HG03045 (cell line): ENCODE measurements around the gene PSMB2.
"Not testable (repeated sequence)": the region's sequence is repeated elsewhere in the genome, so short reads cannot be mapped to it uniquely, and the experiment has no call there.

ENCODE experiments used
- ATAC-seq: cut with Tn5 transposase; IDR thresholded peaks from one replicate; pipeline ENCODE4 v1.9.1; 2021; ENCODE audit warnings: mild to moderate bottlenecking, moderate library complexity; ENCODE audit not compliant: unreplicated experiment

The PSMB2 gene

GRCh38 chr1:35594005-35594760, 47.1 kb downstream of the PSMB2 start:
- ATAC-seq = no peak

- ATAC-seq = no peak
These were observed 48.1 kb downstream of the PSMB2 start for GRCh38 chr1:35592991-35593769.

GRCh38 chr1:35591211-35591610, 50.1 kb downstream of the PSMB2 start:
- no peak for ATAC-seq

GRCh38 chr1:35590476-35591040, 50.8 kb downstream of the PSMB2 start:
- ATAC-seq = no peak

GRCh38 chr1:35589516-35590427, 51.6 kb downstream of the PSMB2 start:
- no peak for ATAC-seq

GRCh38 chr1:35588197-35588910, 53.0 kb downstream of the PSMB2 start:
- ATAC-seq = no peak

DNA sequence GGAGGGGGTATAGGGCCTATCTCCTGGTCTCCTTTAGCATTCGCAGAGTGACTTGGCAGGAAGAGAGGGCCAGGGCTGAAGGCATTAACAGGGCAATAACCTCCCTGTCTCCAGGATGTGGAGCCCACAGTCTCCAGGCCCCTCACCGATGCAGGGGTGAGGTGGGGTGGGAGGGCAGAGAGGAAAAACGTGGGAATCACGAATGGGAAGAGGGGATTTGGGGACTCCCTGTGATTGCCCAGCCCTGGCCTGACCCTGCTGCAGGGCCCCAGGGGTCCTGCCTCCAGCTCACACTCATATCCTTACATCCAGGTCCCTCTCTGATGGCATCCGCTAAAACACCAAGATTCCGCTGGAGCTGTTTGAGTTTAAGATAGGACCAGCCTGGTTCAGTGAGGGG, 53.6 kb downstream of the PSMB2 start:
- no peak for ATAC-seq

DNA sequence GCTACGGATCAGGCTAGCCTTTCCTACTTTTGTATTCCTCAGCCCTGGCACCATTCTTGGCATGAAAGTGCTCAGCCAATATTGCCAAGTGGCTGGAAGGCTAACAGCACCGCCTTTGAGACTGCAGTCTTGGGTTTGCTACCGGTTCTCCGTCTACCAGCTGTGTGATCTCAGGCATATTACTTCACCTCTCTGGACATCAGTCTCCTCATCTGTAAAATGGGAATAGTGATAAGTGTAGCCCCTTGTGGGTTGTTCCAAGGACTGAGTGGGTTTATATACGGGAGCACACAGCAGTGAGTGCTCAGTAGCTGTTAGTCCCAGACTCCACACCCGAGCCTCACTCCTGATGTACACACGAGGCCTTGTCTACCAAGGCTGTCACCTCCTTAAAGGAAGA, 54.5 kb downstream of the PSMB2 start:
- no peak for ATAC-seq

DNA sequence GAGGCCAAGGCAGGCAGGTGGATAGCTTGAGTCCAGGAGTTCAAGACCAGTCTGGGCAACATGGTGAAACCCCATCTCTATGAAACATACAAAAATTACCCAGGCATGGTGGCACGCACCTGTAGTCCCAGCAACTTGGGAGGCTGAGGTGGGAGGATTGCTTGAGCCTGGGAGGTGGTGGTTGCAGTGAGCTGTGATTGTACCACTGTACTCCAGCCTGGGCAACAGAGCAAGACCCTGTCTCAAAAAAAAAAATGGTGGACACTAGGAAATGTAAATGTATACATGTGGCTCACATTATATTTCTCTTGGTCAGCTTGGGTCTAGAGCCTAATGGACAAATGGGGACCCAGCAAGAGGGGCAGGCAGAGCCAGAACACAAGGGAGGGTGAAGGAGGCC, 55.5 kb downstream of the PSMB2 start:
- not testable (repeated sequence) for ATAC-seq

DNA sequence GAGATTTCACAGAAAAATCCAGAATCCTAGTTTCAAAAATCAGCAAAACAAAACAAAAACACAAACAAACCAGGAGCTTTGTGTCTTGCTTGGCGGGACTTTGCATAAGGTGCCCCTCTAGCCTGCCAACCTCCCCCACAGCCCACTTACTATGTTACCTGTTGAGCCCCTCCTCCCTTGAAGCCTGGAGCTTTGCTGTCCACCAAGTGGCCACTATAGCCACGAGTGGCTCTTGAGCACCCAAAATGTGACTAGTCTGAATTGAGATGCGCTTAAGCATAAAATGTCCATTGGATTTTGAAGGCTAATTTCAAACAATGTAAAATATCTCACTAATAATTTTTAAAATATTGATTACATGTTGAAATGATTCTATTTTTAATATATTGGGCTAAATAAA, 56.0 kb downstream of the PSMB2 start:
- ATAC-seq = no peak

- not testable (repeated sequence) for ATAC-seq
These were observed 59.7 kb downstream of the PSMB2 start for GRCh38 chr1:35581621-35582020.

DNA sequence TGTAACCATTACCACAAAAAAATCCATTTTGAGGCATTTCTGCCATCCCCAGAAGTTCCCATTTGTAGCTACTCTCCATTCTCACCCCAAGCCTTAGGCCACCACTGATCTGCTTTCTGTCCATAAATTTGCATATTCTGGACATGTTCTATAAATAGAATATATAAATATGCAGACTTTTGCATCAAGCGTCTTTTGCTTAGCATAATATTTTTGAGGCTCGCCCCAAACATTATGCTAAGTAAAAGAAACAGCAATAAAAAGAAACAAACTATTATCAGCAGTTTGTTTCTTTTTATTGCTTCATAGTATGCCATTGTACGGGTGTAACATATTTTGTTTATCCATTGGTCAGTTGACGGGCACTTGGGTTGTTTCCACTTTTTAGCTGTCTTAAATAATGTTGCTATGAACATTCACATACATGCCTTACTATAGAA, 60.4 kb downstream of the PSMB2 start:
- ATAC-seq = no peak

GRCh38 chr1:35577071-35577998, 64.0 kb downstream of the PSMB2 start:
- no peak for ATAC-seq

GRCh38 chr1:35576766-35577070, 64.6 kb downstream of the PSMB2 start:
- not testable (repeated sequence) for ATAC-seq

GRCh38 chr1:35576061-35576765, 65.1 kb downstream of the PSMB2 start:
- no peak for ATAC-seq

DNA sequence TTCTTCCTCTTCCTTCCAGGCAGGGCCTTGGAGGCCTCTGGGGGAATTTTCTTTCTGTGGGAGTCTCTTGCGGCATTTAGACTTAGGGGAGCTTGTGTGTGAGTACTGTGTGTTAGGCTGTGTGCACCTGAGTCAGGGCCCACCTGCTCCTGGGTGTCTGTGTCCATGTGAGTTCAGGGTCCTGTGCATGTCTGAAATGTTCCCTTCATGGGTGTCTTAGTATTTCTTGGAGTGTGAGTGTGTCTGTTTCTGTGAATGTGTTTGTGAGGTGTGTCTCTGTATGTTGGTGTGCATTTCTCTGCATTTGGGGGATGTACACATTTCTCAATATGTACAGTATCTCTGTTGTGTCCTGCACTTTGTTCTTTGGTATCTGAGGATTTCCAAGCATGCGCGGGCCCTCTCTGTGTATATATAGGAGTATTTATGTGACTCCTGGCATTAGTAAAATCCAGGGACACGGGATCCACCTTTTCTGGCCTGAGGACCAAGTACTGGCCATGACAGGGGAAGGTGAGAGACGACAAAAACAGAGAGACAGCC, 65.8 kb downstream of the PSMB2 start:
- no peak for ATAC-seq

DNA sequence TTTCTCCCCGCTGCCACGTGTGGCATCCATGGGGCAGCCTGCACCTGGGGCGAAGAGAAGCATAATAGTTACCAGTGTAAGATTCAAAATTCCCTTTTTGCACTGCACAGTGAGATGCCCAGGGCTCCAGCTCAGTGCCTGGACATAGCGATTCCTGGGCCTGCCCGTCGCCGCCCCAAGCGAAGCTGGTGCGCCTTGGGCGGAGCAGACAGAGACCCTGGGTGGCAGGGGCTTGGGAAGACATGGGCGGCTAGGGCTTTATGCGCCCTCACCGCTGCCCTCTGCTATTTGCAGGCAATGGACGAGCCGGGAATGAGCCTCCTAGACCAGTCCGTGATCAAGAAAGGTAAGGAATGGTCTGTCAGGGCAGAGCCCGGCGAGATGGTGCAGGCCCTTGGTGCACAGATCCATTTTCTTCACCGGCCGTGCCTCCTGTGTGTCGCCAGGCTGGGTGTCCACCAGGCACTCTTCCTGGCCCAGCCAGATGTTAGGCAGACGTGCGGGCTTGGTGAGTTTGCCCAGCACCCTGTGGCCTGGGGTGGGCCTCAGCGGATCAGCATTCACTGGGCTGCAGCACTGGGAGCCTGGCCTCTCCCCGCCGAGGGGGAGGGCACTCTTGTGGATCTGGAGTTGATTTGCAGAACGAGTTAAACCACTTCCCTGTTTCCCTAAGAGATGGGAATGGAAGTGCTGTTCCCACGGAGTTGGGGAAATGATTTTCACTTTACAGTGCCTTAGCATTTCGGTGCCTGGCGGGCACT, 66.5 kb downstream of the PSMB2 start:
- no peak for ATAC-seq
